Neural progenitor cell (in vitro differentiated cells): ENCODE measurements around the gene PSME3IP1. TPM values are rescaled to one million over a fixed set of nuclear protein-coding genes. Genes with fewer than 3 reads are reported as not detected.
"Not testable (repeated sequence)": the region's sequence is repeated elsewhere in the genome, so short reads cannot be mapped to it uniquely, and the experiment has no call there.

Experiments used
- DNase-seq: peaks from one replicate; pipeline ENCODE4 v3.0.0-alpha.2; 2016; ENCODE audit warnings: low spot score
- H2AFZ ChIP-seq: fragments of 200-600 bp; sonication (generic); replicated peaks from 2 replicates; pipeline ENCODE4 v1.6.1; 2016; ENCODE audit warnings: antibody characterized with exemption
- H3F3A ChIP-seq: fragments of 200-600 bp; sonication (generic); 2 replicates; pipeline ENCODE4 v1.6.1; 2016; ENCODE audit warnings: antibody characterized with exemption, low read depth
- H3K27ac ChIP-seq: fragments of 200-600 bp; sonication (generic); 2 replicates; pipeline ENCODE4 v1.5.1; 2016; ENCODE audit warnings: mild to moderate bottlenecking
- H3K27me3 ChIP-seq: fragments of 200-600 bp; sonication (generic); 2 replicates; pipeline ENCODE4 v1.6.1; 2016; ENCODE audit warnings: mild to moderate bottlenecking, moderate library complexity
- H3K36me3 ChIP-seq: fragments of 200-600 bp; sonication (generic); 2 replicates; pipeline ENCODE4 v1.5.1; 2016
- H3K4me1 ChIP-seq: fragments of 200-600 bp; sonication (generic); 2 replicates; pipeline ENCODE4 v1.6.1; 2016; ENCODE audit warnings: mixed run types
- H3K4me2 ChIP-seq: fragments of 200-600 bp; sonication (generic); 2 replicates; pipeline ENCODE4 v1.6.1; 2016
- H3K4me3 ChIP-seq: fragments of 200-600 bp; sonication (generic); 2 replicates; pipeline ENCODE4 v1.5.1; 2016
- H3K79me2 ChIP-seq: fragments of 200-600 bp; sonication (generic); 2 replicates; pipeline ENCODE4 v1.6.1; 2016; ENCODE audit warnings: low read depth
- H3K9ac ChIP-seq: fragments of 200-600 bp; sonication (generic); 2 replicates; pipeline ENCODE4 v1.6.1; 2016
- H3K9me3 ChIP-seq: fragments of 200-600 bp; sonication (generic); 2 replicates; pipeline ENCODE4 v1.5.1; 2016; ENCODE audit warnings: low read depth
- H4K20me1 ChIP-seq: fragments of 200-600 bp; sonication (generic); 2 replicates; pipeline ENCODE4 v1.6.1; 2016; ENCODE audit warnings: low read depth
- H3K27ac Mint-ChIP-seq: 3 replicates; pipeline ENCODE4 v1.8.0; 2021; ENCODE audit warnings: mixed read lengths
- H3K27me3 Mint-ChIP-seq: 2 replicates; pipeline ENCODE4 v1.8.0; 2022; ENCODE audit warnings: low read depth, mild to moderate bottlenecking, inconsistent platforms, moderate library complexity, mixed read lengths; ENCODE audit not compliant: insufficient read depth
- H3K36me3 Mint-ChIP-seq: 3 replicates; pipeline ENCODE4 v1.8.0; 2021; ENCODE audit warnings: mixed read lengths
- H3K4me1 Mint-ChIP-seq: 3 replicates; pipeline ENCODE4 v1.8.0; 2021; ENCODE audit warnings: mixed read lengths
- H3K4me3 Mint-ChIP-seq: 3 replicates; pipeline ENCODE4 v1.8.0; 2021; ENCODE audit warnings: mild to moderate bottlenecking, moderate library complexity, mixed read lengths
- H3K9me3 Mint-ChIP-seq: 3 replicates; pipeline ENCODE4 v1.8.0; 2020; ENCODE audit warnings: mixed read lengths
- CTCF ChIP-seq: fragments of 200-600 bp; sonication (generic); IDR thresholded peaks from 2 replicates; pipeline ENCODE4 v1.5.1; 2017; ENCODE audit warnings: antibody characterized with exemption, mild to moderate bottlenecking
- EZH2 ChIP-seq: fragments of 200-600 bp; sonication (generic); IDR thresholded peaks from 2 replicates; pipeline ENCODE4 v1.6.1; 2017; ENCODE audit warnings: antibody characterized with exemption, mild to moderate bottlenecking, moderate library complexity
- EZH2phosphoT487 ChIP-seq: fragments of 200-600 bp; sonication (generic); IDR thresholded peaks from 2 replicates; pipeline ENCODE4 v1.6.1; 2017; ENCODE audit warnings: antibody characterized with exemption
- total RNA-seq: library from RNA; depleted of rRNA; stranded (reverse); fragments of >200 nt; gene quantifications from 2 replicates; pipeline ENCODE4 v1.2.3, GENCODE V29; 2015; ENCODE audit warnings: low replicate concordance

The PSME3IP1 gene
- total RNA-seq, 1 donor from 2014 or later = 184 TPM

- Mint-ChIP-seq H3K9me3 (no peaks in the 10 kb centered on the region), H3K27me3 (no peaks in the 10 kb centered on the region), H3K27ac (no peak overlapping the region), H3K36me3 (peaks cover 7% of the 10 kb centered on the region), H3K4me1 (peaks cover 19% of the 10 kb centered on the region), H3K4me3 (no peak overlapping the region)
- no peak overlapping the region for H2AFZ ChIP-seq
- H3K27me3 ChIP-seq = no peaks in the 10 kb centered on the region
- no peak overlapping the region for H3K27ac ChIP-seq
- H3K79me2 ChIP-seq = peaks cover 95% of the 10 kb centered on the region
- H4K20me1 ChIP-seq = peaks cover 38% of the 10 kb centered on the region
- DNase-seq = no peak
- H3K4me1 ChIP-seq = peaks cover 8% of the 10 kb centered on the region
- no peak overlapping the region for H3K4me2 ChIP-seq
- H3K4me3 ChIP-seq = no peak overlapping the region
- TF ChIP-seq CTCF = no peak
- no peaks in the 10 kb centered on the region for H3K9me3 ChIP-seq
- peaks cover 7% of the 10 kb centered on the region for H3F3A ChIP-seq
- H3K36me3 ChIP-seq = no peaks in the 10 kb centered on the region
- H3K9ac ChIP-seq = no peak overlapping the region
These were observed 4.3 kb upstream of the PSME3IP1 start for GRCh38 chr16:57190136-57190535.

GRCh38 chr16:57189527-57189926 is 3.7 kb upstream of the PSME3IP1 start:
- not testable (repeated sequence) for H3K9ac ChIP-seq, H3F3A ChIP-seq, H3K9me3 ChIP-seq, H3K4me2 ChIP-seq, H3K9me3 Mint-ChIP-seq, H3K27ac ChIP-seq, H3K27ac Mint-ChIP-seq, H3K36me3 Mint-ChIP-seq, H2AFZ ChIP-seq, H3K27me3 ChIP-seq, H3K27me3 Mint-ChIP-seq, H3K4me3 ChIP-seq, DNase-seq, H3K36me3 ChIP-seq, H3K4me3 Mint-ChIP-seq
- Histone ChIP-seq H3K79me2 (peaks cover 95% of the 10 kb centered on the region), H3K4me1 (peaks cover 13% of the 10 kb centered on the region), H4K20me1 (peaks cover 38% of the 10 kb centered on the region)
- peaks cover 23% of the 10 kb centered on the region for H3K4me1 Mint-ChIP-seq

- Mint-ChIP-seq H3K4me1 (peaks cover 28% of the 10 kb centered on the region), H3K36me3 (peaks cover 2% of the 10 kb centered on the region), H3K27me3 (no peaks in the 10 kb centered on the region), H3K27ac (no peak overlapping the region), H3K9me3 (no peaks in the 10 kb centered on the region), H3K4me3 (peak overlapping the region; percentile 18)
- Histone ChIP-seq H3K36me3 (no peaks in the 10 kb centered on the region), H3K27ac (no peak overlapping the region), H3K27me3 (no peaks in the 10 kb centered on the region), H3F3A (peaks cover 7% of the 10 kb centered on the region), H3K9ac (no peak overlapping the region), H3K9me3 (no peaks in the 10 kb centered on the region), H3K4me3 (no peak overlapping the region), H2AFZ (no peak overlapping the region), H3K4me1 (peaks cover 22% of the 10 kb centered on the region), H3K4me2 (no peak overlapping the region), H3K79me2 (peaks cover 95% of the 10 kb centered on the region), H4K20me1 (peaks cover 38% of the 10 kb centered on the region)
- DNase-seq = no peak
- TF ChIP-seq EZH2 (no peak), CTCF (no peak), EZH2phosphoT487 (no peak)
These were observed 2.8 kb upstream of the PSME3IP1 start for GRCh38 chr16:57188711-57189002.

GRCh38 chr16:57187902-57188710 is 2.3 kb upstream of the PSME3IP1 start:
- not testable (repeated sequence) for H3K36me3 Mint-ChIP-seq, H2AFZ ChIP-seq, H3K27me3 ChIP-seq, H3K36me3 ChIP-seq, H3K9me3 ChIP-seq, H3K9me3 Mint-ChIP-seq, H3K27me3 Mint-ChIP-seq, H3K27ac Mint-ChIP-seq, DNase-seq, H3K27ac ChIP-seq, H3F3A ChIP-seq
- H3K79me2 ChIP-seq = peaks cover 95% of the 10 kb centered on the region
- H4K20me1 ChIP-seq = peaks cover 38% of the 10 kb centered on the region
- H3K4me1 Mint-ChIP-seq = peaks cover 28% of the 10 kb centered on the region
- H3K4me2 ChIP-seq = peak overlapping the region; percentile 82
- peak overlapping the region; percentile 97 for H3K4me3 ChIP-seq
- H3K4me1 ChIP-seq = peaks cover 22% of the 10 kb centered on the region
- H3K4me3 Mint-ChIP-seq = peak overlapping the region; percentile 100
- H3K9ac ChIP-seq = peak overlapping the region; percentile 89
